Endothelial cell of umbilical vein (primary cell): Measurements from ENCODE around the gene ZNF618.

Experiments used
- EZH2 ChIP-seq: IDR thresholded peaks from 2 replicates; pipeline ENCODE4 v1.6.1; 2012; ENCODE audit warnings: borderline replicate concordance, low read depth, mild to moderate bottlenecking, moderate library complexity, low read length, inconsistent platforms; ENCODE audit not compliant: severe bottlenecking
- JUN ChIP-seq: IDR thresholded peaks from 2 replicates; pipeline ENCODE4 v1.6.1; 2011; ENCODE audit warnings: borderline replicate concordance, low read depth; ENCODE audit not compliant: insufficient read length, insufficient read depth
- MYC ChIP-seq: IDR thresholded peaks from one replicate; pipeline ENCODE4 v1.6.1; 2011; ENCODE audit warnings: mild to moderate bottlenecking, low read depth, low read length
- POLR2A ChIP-seq: IDR thresholded peaks from 2 replicates; pipeline ENCODE4 v1.6.1; 2012; ENCODE audit warnings: low read depth, mild to moderate bottlenecking, control low read depth, low read length
- POLR2AphosphoS5 ChIP-seq: IDR thresholded peaks from 2 replicates; pipeline ENCODE4 v1.6.1; 2012; ENCODE audit warnings: low read depth, mild to moderate bottlenecking, control low read depth, low read length, moderate library complexity; ENCODE audit not compliant: insufficient read depth
- TF ChIP-seq, protein P1 (sequence below), 2 donors: IDR thresholded peaks; 1 replicate in 1 of 2; 2 replicates in 1 of 2; pipeline ENCODE4 v1.5.1; 2011; ENCODE audit warnings: low read length in 2 of 2, mild to moderate bottlenecking in 2 of 2, moderate library complexity in 2 of 2, control low read depth in 1 of 2, inconsistent platforms in 1 of 2, low read depth in 1 of 2; ENCODE audit not compliant: insufficient read depth in 1 of 2; ENCODE audit errors: extremely low read depth in 1 of 2
- TF ChIP-seq, protein P2 (sequence below): IDR thresholded peaks from 2 replicates; pipeline ENCODE4 v1.6.1; 2011; ENCODE audit not compliant: insufficient read depth, insufficient read length

DNA sequence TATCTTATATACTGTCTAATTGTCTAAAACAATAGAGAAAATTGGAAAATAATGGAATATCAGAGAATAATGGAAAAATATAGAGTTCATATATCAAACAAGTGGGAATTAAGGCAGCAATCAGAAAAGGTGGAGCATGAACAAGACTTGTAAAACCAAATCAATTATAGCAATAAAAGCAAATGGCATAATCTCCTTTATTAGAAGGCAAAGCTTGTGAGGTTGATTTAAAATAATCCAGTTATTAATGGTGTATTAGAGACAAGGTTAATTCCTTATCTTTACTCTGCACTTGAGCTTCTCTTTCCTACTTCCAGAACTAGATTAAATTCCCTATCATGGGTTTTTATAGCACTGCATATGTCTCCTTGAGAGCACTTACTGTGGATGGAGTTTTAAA is 137.9 kb downstream of the ZNF618 start:
- TF ChIP-seq, protein P1, sequence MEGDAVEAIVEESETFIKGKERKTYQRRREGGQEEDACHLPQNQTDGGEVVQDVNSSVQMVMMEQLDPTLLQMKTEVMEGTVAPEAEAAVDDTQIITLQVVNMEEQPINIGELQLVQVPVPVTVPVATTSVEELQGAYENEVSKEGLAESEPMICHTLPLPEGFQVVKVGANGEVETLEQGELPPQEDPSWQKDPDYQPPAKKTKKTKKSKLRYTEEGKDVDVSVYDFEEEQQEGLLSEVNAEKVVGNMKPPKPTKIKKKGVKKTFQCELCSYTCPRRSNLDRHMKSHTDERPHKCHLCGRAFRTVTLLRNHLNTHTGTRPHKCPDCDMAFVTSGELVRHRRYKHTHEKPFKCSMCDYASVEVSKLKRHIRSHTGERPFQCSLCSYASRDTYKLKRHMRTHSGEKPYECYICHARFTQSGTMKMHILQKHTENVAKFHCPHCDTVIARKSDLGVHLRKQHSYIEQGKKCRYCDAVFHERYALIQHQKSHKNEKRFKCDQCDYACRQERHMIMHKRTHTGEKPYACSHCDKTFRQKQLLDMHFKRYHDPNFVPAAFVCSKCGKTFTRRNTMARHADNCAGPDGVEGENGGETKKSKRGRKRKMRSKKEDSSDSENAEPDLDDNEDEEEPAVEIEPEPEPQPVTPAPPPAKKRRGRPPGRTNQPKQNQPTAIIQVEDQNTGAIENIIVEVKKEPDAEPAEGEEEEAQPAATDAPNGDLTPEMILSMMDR (IDR thresholded peaks at IDR 0.05; ENCODE audit: extremely low read depth in 1 of 2, insufficient read depth in 1 of 2, low read depth in 1 of 2, low read length in 2 of 2), result no peak
- TF ChIP-seq POLR2A, result no peak
- TF ChIP-seq, protein P2, sequence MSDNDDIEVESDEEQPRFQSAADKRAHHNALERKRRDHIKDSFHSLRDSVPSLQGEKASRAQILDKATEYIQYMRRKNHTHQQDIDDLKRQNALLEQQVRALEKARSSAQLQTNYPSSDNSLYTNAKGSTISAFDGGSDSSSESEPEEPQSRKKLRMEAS, result no peak
- TF ChIP-seq POLR2AphosphoS5, result no peak
- TF ChIP-seq EZH2, result no peak
- no peak for TF ChIP-seq MYC
- TF ChIP-seq JUN, result no peak
